Measurements from ENCODE around the gene ATP9B. TPM values are rescaled to one million over a fixed set of nuclear protein-coding genes. Genes with fewer than 3 reads are reported as not detected.

Gene ATP9B
- 10 to 100 TPM in 2 of 4 donors, 1 to 10 TPM in 2; 4.3 to 19.6 (median 12.2) TPM for polyA plus RNA-seq
- long read RNA-seq, donor 1 = 0 reads
- long read RNA-seq, donor 2 = 0 reads
- long read RNA-seq, donor 3, partial matches to known transcripts = 0 of 2 reads
- long read RNA-seq, donor 3, other reads (novel, unspliced or antisense) = 0 of 2 reads
- long read RNA-seq, donor 4 = 0 reads
- long read RNA-seq, donor 5 = 0 reads
- long read RNA-seq, donor 6 = 0 reads
- long read RNA-seq, donor 7, full-length matches to known transcripts = 3 of 3 reads
- long read RNA-seq, donor 7, partial matches to known transcripts = 0 of 3 reads
- long read RNA-seq, donor 7, other reads (novel, unspliced or antisense) = 0 of 3 reads
- long read RNA-seq, donor 8 = 0 reads
- long read RNA-seq, donor 9 = 0 reads
- long read RNA-seq, donor 10 = 0 reads

- Histone ChIP-seq H3K4me3 (ENCODE audit: low read depth in 1 of 3, low read length in 3 of 3) (peak within 1 kb of the TSS; percentile 65 to 97 (median 89)), H3K9me3 (ENCODE audit: control insufficient read depth in 2 of 2, insufficient read depth in 1 of 2, low read depth in 1 of 2, low read length in 1 of 2) (peaks cover 0 to 16% of the 10 kb centered on the region in 2 donors), H3K27me3 (ENCODE audit: control insufficient read depth in 3 of 3, insufficient read depth in 3 of 3, low read length in 3 of 3) (no peaks in the 10 kb centered on the region), H3K4me1 (ENCODE audit: control insufficient read depth in 3 of 3, insufficient read depth in 2 of 3, low read depth in 1 of 3, low read length in 2 of 3) (peaks cover 0 to 4% (median 0%) of the 10 kb centered on the region in 3 donors), H3K27ac (ENCODE audit: low read depth in 1 of 3, low read length in 2 of 3) (peak within 1 kb of the TSS; percentile 88 to 96 (median 88)), H3K36me3 (ENCODE audit: control insufficient read depth in 3 of 3, insufficient read depth in 2 of 3, low read depth in 1 of 3, low read length in 3 of 3) (peaks cover 0 to 3% (median 0%) of the 10 kb centered on the region in 3 donors)
- peak; percentile 96 to 100 for DNase-seq
- 0 to 1% (median 0%) methylated on average over 57 to 112 of the region's 112 CpGs for WGBS, 3 donors
- no peak for FAIRE-seq
Measured at GRCh38 chr18:79068937-79069716, at the start of gene ATP9B. Gene ATP9B, plus strand, starts transcription at chr18:79069394. Its CDS starts 17 bp downstream, at chr18:79069411.

GRCh38 chr18:79019881-79020280 is 49.3 kb upstream of the ATP9B start:
- FAIRE-seq = no peak
- Histone ChIP-seq H3K4me1 (ENCODE audit: control insufficient read depth in 3 of 3, insufficient read depth in 2 of 3, low read depth in 1 of 3, low read length in 2 of 3) (no peaks in the 10 kb centered on the region), H3K4me3 (ENCODE audit: low read depth in 1 of 3, low read length in 3 of 3) (no peak overlapping the region), H3K36me3 (ENCODE audit: control insufficient read depth in 3 of 3, insufficient read depth in 2 of 3, low read depth in 1 of 3, low read length in 3 of 3) (no peaks in the 10 kb centered on the region), H3K9me3 (ENCODE audit: control insufficient read depth in 2 of 2, insufficient read depth in 1 of 2, low read depth in 1 of 2, low read length in 1 of 2) (peaks cover 0 to 16% of the 10 kb centered on the region in 2 donors), H3K27ac (ENCODE audit: low read depth in 1 of 3, low read length in 2 of 3) (no peak overlapping the region), H3K27me3 (ENCODE audit: control insufficient read depth in 3 of 3, insufficient read depth in 3 of 3, low read length in 3 of 3) (peaks cover 0 to 2% (median 0%) of the 10 kb centered on the region in 3 donors)
- 74 to 78% (median 75%) methylated on average over 7 of the region's 7 CpGs for WGBS, 3 donors
- DNase-seq = no peak

GRCh38 chr18:79022603-79023002 is 46.6 kb upstream of the ATP9B start:
- FAIRE-seq (no peak), DNase-seq (no peak)
- Histone ChIP-seq H3K9me3 (ENCODE audit: control insufficient read depth in 2 of 2, insufficient read depth in 1 of 2, low read depth in 1 of 2, low read length in 1 of 2) (peaks cover 0 to 21% of the 10 kb centered on the region in 2 donors), H3K36me3 (ENCODE audit: control insufficient read depth in 3 of 3, insufficient read depth in 2 of 3, low read depth in 1 of 3, low read length in 3 of 3) (no peaks in the 10 kb centered on the region), H3K4me3 (ENCODE audit: low read depth in 1 of 3, low read length in 3 of 3) (no peak overlapping the region), H3K27ac (ENCODE audit: low read depth in 1 of 3, low read length in 2 of 3) (no peak overlapping the region), H3K4me1 (ENCODE audit: control insufficient read depth in 3 of 3, insufficient read depth in 2 of 3, low read depth in 1 of 3, low read length in 2 of 3) (no peaks in the 10 kb centered on the region), H3K27me3 (ENCODE audit: control insufficient read depth in 3 of 3, insufficient read depth in 3 of 3, low read length in 3 of 3) (peaks cover 0 to 2% (median 0%) of the 10 kb centered on the region in 3 donors)
- 94 to 96% (median 95%) methylated on average over 25 of the region's 25 CpGs for WGBS, 3 donors

GRCh38 chr18:79026491-79026890 is 42.7 kb upstream of the ATP9B start:
- FAIRE-seq = no peak
- Histone ChIP-seq H3K4me3 (ENCODE audit: low read depth in 1 of 3, low read length in 3 of 3) (no peak overlapping the region), H3K9me3 (ENCODE audit: control insufficient read depth in 2 of 2, insufficient read depth in 1 of 2, low read depth in 1 of 2, low read length in 1 of 2) (peaks cover 0 to 19% of the 10 kb centered on the region in 2 donors), H3K27me3 (ENCODE audit: control insufficient read depth in 3 of 3, insufficient read depth in 3 of 3, low read length in 3 of 3) (peaks cover 0 to 2% (median 0%) of the 10 kb centered on the region in 3 donors), H3K36me3 (ENCODE audit: control insufficient read depth in 3 of 3, insufficient read depth in 2 of 3, low read depth in 1 of 3, low read length in 3 of 3) (no peaks in the 10 kb centered on the region), H3K27ac (ENCODE audit: low read depth in 1 of 3, low read length in 2 of 3) (no peak overlapping the region), H3K4me1 (ENCODE audit: control insufficient read depth in 3 of 3, insufficient read depth in 2 of 3, low read depth in 1 of 3, low read length in 2 of 3) (no peaks in the 10 kb centered on the region)
- WGBS, 3 donors = 32 to 40% (median 35%) methylated on average over 5 of the region's 5 CpGs
- DNase-seq = no peak

- 85 to 89% (median 89%) methylated on average over 9 of the region's 9 CpGs for WGBS, 3 donors
- Histone ChIP-seq H3K27me3 (ENCODE audit: control insufficient read depth in 3 of 3, insufficient read depth in 3 of 3, low read length in 3 of 3) (no peaks in the 10 kb centered on the region), H3K9me3 (ENCODE audit: control insufficient read depth in 2 of 2, insufficient read depth in 1 of 2, low read depth in 1 of 2, low read length in 1 of 2) (peaks cover 0 to 8% of the 10 kb centered on the region in 2 donors), H3K4me1 (ENCODE audit: control insufficient read depth in 3 of 3, insufficient read depth in 2 of 3, low read depth in 1 of 3, low read length in 2 of 3) (no peaks in the 10 kb centered on the region), H3K36me3 (ENCODE audit: control insufficient read depth in 3 of 3, insufficient read depth in 2 of 3, low read depth in 1 of 3, low read length in 3 of 3) (no peaks in the 10 kb centered on the region), H3K4me3 (ENCODE audit: low read depth in 1 of 3, low read length in 3 of 3) (no peak overlapping the region), H3K27ac (ENCODE audit: low read depth in 1 of 3, low read length in 2 of 3) (no peak overlapping the region)
- DNase-seq = no peak
- FAIRE-seq = no peak
Measured at GRCh38 chr18:79030680-79031079, 38.5 kb upstream of the ATP9B start.

DNA sequence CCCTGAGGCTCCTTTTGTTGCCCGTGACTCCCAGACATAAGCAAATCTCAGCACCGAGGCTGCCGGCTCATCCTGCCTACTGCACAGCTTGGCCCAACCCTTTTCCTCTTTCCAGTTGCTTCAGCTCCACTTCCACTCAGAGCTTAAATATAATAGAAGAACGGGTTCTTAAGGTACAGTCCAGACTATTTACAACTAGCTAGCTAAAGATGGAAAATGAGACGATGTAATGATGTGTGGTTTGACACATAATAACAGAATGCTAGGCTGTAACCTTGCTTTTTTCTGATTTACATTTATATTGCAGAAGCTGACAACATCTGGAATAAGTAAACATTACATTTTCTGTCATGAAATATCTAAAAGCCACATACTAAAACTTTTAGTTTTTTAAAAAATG is 26.9 kb upstream of the ATP9B start:
- Histone ChIP-seq H3K36me3 (ENCODE audit: control insufficient read depth in 3 of 3, insufficient read depth in 2 of 3, low read depth in 1 of 3, low read length in 3 of 3) (no peaks in the 10 kb centered on the region), H3K4me1 (ENCODE audit: control insufficient read depth in 3 of 3, insufficient read depth in 2 of 3, low read depth in 1 of 3, low read length in 2 of 3) (no peaks in the 10 kb centered on the region), H3K27ac (ENCODE audit: low read depth in 1 of 3, low read length in 2 of 3) (no peak overlapping the region), H3K27me3 (ENCODE audit: control insufficient read depth in 3 of 3, insufficient read depth in 3 of 3, low read length in 3 of 3) (no peaks in the 10 kb centered on the region), H3K9me3 (ENCODE audit: control insufficient read depth in 2 of 2, insufficient read depth in 1 of 2, low read depth in 1 of 2, low read length in 1 of 2) (peaks cover 0 to 10% of the 10 kb centered on the region in 2 donors), H3K4me3 (ENCODE audit: low read depth in 1 of 3, low read length in 3 of 3) (no peak overlapping the region)
- FAIRE-seq (no peak), DNase-seq (no peak)
- WGBS, 3 donors = 58 to 79% (median 76%) methylated on average over 5 of the region's 5 CpGs

DNA sequence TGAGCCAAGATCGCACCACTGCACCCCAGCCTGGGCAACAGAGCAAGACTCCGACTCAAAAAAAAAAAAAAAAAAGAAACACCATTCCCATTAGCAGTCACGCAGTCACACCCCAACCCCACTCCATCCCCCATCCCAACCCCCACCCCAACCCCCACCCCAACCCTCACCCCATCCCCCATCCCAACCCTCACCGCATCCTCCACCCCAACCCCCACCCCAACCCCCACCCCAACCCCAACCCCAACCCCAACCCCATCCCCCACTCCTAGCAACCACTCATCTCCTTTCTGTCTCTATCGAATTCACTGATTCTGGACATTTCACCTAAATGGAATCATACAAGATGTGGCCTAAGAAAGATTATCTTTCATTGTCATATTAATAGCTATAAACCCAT is 25.9 kb upstream of the ATP9B start:
- peaks cover 0 to 5% of the 10 kb centered on the region in 2 donors for H3K9me3 ChIP-seq (ENCODE audit: control insufficient read depth in 2 of 2, insufficient read depth in 1 of 2, low read depth in 1 of 2, low read length in 1 of 2)
- H3K27ac ChIP-seq (ENCODE audit: low read depth in 1 of 3, low read length in 2 of 3) = no peak overlapping the region
- H3K36me3 ChIP-seq (ENCODE audit: control insufficient read depth in 3 of 3, insufficient read depth in 2 of 3, low read depth in 1 of 3, low read length in 3 of 3) = no peaks in the 10 kb centered on the region
- no peaks in the 10 kb centered on the region for H3K27me3 ChIP-seq (ENCODE audit: control insufficient read depth in 3 of 3, insufficient read depth in 3 of 3, low read length in 3 of 3)
- no peak for FAIRE-seq
- no peaks in the 10 kb centered on the region for H3K4me1 ChIP-seq (ENCODE audit: control insufficient read depth in 3 of 3, insufficient read depth in 2 of 3, low read depth in 1 of 3, low read length in 2 of 3)
- DNase-seq = no peak
- WGBS, 3 donors = 81 to 96% (median 86%) methylated on average over 2 to 4 of the region's 5 CpGs
- H3K4me3 ChIP-seq (ENCODE audit: low read depth in 1 of 3, low read length in 3 of 3) = no peak overlapping the region

- 29 to 70% (median 59%) methylated on average over 14 of the region's 14 CpGs for WGBS, 3 donors
- DNase-seq = peak in 1 of 2 donors; percentile 16
- no peaks in the 10 kb centered on the region for H3K4me1 ChIP-seq (ENCODE audit: control insufficient read depth in 3 of 3, insufficient read depth in 2 of 3, low read depth in 1 of 3, low read length in 2 of 3)
- no peak overlapping the region for H3K27ac ChIP-seq (ENCODE audit: low read depth in 1 of 3, low read length in 2 of 3)
- no peak for FAIRE-seq
- H3K36me3 ChIP-seq (ENCODE audit: control insufficient read depth in 3 of 3, insufficient read depth in 2 of 3, low read depth in 1 of 3, low read length in 3 of 3) = no peaks in the 10 kb centered on the region
- H3K4me3 ChIP-seq (ENCODE audit: low read depth in 1 of 3, low read length in 3 of 3) = no peak overlapping the region
- H3K9me3 ChIP-seq (ENCODE audit: control insufficient read depth in 2 of 2, insufficient read depth in 1 of 2, low read depth in 1 of 2, low read length in 1 of 2) = no peaks in the 10 kb centered on the region
- H3K27me3 ChIP-seq (ENCODE audit: control insufficient read depth in 3 of 3, insufficient read depth in 3 of 3, low read length in 3 of 3) = no peaks in the 10 kb centered on the region
Measured at GRCh38 chr18:79046522-79046921, 22.7 kb upstream of the ATP9B start.

All from small intestine (tissue), 16 donors.